Measurements from ENCODE around the gene CMTM8.

Gene CMTM8

GRCh38 chr3:32413845-32414521 is 175.5 kb downstream of the CMTM8 start:
- no peak for DNase-seq

GRCh38 chr3:32414522-32415202 is 176.2 kb downstream of the CMTM8 start:
- DNase-seq = peak; percentile 35

DNA sequence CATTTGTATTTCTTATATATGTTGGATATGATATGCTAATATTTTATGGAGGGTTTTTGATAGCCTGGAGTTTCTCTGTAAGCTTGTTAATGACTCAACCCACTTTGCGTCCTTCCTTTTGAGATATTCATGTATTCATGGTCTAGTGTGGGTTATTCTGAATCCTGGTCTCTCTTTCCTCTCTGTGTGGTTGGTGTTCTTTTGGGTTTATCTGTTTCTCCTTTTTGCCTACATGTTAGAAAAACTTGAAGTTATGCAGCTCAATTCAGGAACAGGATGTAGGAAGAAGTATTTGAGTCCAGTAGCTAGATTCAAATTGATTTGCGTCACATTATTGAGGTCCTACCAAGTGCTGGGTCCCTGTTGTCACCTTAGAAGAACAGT is 181.3 kb downstream of the CMTM8 start:
- DNase-seq = no peak
